DMS53 (cell line): ENCODE measurements around the gene IMMP2L.
"Not testable (repeated sequence)": the region's sequence is repeated elsewhere in the genome, so short reads cannot be mapped to it uniquely, and the experiment has no call there.

ENCODE experiments used
- DNase-seq: peaks from one replicate; lab custom pipeline; 2025; lab: John Stamatoyannopoulos, UW

IMMP2L gene

DNA sequence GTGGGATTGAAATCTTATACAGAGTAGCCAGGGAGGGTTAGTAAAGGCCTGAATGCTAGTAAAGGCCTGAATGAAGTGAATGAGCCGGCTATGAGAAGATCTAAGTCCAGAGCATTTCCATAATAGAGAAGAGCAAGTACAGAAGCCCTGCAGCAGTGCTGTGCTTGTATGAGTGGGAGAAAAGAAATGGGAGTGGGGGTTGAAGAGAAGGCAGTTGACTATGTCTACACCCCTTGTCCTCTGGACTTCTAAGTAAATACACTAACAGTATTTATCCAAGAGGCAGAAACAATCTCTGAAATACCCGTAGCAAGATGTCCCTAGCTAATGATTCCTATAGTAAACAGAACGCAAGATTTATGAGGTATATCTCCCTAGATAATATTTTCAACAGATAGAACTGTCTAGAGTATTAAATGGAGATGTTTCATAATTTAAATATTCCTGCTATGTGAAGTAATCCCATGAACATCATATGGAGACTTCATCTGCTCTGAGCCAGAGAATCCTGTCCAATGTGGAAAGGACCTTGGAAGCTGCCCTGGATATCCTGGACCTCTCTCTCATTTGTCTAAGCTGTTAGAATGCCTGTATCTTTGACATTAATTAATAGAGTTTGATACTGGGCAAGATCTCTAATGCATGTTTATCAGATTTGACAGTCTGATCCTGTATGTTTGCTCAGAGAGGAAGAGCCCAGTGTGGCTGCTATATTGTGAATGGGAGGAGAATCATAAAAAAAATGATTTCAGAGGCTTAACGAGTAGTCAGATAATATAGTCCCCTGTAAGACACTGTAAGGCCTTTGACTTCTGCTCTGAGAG is 299.8 kb downstream of the IMMP2L start:
- no peak for DNase-seq

DNA sequence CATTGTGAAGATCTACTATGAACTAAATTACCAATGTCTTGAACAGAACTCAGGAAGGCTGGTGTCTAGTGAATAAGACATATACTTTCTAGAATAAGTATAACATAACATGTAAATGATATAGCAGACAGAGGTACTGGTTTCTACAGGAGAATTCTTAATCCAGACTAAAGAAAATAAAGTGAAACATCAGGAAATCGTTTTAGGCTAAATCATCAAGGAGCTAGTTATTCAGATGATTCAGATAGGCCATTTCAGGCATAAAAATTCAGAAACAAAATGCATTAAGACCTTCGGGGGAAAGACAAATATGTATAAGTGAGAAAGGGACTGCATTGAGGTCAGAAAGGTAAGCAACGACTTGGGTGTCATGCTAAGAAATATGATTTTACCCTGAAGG is 300.8 kb downstream of the IMMP2L start:
- DNase-seq: no peak

DNA sequence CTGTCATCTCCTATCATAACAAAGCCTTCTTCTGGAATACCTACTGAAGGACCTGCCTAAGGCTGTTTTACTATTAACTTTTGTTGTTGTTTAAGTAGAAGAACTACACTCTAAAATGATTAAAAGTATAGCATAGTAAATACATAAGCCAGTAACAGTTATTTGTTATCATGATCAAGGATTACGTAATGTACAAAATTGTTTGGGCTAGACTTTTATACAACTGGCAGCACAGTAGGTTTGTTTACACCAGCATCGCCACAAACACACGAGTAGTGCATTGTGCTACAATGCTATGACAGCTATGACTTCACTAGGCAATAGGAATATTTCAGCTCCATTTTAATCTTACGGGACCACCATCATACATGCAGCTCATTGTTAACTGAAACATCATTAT is 302.3 kb downstream of the IMMP2L start:
- no peak for DNase-seq

DNA sequence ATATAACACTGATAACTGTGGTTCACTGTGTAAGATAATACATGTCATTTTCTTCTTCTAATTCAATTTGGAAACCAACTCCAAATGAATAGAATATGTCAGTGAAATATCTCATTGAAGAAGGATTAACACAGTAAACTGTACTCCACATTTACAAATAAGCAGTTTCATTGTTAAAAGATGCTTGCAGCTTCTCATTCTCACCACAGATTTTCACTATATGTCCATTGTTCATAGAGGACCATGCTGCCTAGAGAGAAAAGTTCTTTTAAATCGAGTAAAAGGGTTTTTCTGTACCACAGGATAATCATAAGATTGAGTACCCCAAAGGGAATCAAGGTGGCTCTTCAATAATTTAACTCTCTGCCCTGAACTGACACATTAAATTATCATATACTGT is 305.9 kb downstream of the IMMP2L start:
- no peak for DNase-seq

DNA sequence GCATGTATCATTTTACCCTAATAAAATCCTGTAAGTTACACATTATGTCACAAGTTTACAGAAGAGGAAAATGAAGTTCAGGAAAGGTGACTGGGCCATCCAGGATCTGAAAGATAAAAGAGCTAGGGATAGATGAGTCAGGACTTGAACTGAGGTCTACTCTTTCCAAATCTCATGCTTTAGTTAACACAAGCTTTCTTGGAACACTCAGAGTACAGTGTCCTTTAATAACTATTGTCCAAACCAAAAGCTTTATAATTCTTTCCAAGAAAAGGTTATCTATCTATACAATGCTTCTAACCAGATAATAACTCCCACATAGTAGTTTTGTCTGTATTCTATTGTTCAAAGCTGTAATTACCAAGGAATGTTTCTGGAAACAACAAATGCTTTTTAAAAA is 306.7 kb downstream of the IMMP2L start:
- DNase-seq: no peak

DNA sequence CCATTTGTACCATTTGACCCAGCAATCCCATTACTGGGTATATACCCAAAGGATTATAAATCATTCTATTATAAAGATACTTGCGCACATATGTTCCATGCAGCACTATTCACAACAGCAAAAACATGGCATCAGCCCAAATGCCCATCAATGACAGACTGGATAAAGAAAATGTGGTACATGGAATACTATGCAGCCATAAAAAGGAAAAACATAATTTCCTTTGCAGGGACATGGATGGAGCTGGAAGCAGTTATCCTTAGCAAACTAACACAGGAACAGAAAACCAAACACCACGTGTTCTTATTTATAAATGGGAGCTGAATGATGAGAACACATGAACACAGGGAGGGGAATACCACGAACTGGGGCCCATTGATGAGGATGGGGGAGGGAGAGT is 310.9 kb downstream of the IMMP2L start:
- DNase-seq: not testable (repeated sequence)

DNA sequence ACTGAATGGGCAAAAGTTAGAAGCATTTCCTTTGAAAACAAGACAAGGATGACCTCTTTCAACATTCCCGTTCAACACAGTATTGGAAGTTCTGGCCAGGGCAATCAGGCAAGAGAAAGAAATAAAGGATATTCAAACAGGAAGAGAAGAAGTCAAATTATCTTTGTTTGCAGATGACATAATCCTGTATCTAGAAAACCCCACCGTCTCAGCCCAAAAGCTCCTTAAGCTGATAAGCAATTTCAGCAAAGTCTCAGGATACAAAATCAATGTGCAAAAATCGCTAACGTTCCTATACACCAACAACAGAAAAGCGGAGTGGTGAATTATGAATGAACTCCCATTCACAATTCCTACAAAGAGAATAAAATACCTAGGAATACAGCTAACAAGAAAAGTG is 312.5 kb downstream of the IMMP2L start:
- DNase-seq: not testable (repeated sequence)

DNA sequence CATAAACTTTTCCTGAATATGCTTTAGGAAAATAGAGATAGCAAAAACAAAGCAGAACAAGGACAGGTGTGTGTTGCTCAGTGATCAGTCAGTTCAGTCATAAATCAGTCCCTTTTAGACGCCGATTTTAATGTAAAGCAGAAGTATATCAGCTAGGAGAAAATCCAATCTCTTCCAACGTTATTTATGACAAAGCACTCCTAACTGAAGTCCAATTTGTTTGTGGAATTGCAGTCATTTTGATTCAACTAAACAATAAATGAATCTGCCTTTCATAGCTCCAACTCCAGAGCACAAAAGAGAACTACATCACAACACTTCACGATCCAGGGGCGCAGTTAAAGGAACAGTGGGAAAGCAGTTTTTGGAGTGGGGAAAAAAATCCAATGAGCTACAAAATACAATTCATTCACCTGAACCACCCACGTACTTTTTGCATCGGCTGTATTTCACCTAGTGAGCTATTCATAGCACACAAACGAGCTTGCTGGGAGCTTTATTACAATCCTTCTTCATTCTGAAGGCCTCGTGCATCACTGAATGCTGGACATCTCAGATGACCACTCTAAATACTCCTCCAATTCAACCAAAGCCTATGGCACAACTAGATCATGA is 320.0 kb downstream of the IMMP2L start:
- DNase-seq: no peak

DNA sequence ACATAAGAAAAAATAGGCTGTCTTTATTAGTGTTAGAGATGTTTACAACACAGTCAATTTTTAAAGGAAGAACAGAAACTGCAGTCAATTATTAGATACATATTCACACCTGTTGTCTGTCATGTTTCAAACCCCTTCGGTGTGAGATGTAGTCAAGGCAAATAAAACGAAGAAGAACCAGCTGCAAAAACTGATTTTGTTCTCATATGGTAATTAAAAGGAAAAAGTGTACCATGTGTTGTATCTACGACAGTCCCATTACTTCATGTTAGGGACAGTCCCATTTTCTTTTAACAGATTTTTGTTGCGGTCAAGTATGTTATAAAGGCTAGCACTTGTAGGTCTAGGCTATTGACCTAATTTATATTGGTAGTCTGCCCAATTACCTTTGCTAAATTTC is 321.9 kb downstream of the IMMP2L start:
- DNase-seq: no peak

DNA sequence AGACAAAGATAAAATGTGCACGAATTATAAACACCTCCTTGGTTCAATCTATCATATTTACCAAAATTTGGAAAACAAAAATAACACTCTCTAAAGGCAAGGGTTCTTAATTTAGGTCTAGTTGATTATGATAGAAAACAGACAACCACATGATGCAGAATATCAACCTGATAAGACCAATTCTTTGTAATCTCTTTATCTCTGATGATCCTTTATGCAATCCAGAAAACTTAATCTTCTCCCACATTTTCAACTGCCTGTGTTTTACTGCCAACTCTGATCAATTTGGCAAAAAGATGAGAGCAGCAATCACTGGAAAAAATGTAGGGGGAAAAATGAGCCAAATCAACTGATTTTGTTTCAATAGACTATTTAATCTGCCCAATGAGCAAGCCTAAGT is 322.9 kb downstream of the IMMP2L start:
- no peak for DNase-seq

DNA sequence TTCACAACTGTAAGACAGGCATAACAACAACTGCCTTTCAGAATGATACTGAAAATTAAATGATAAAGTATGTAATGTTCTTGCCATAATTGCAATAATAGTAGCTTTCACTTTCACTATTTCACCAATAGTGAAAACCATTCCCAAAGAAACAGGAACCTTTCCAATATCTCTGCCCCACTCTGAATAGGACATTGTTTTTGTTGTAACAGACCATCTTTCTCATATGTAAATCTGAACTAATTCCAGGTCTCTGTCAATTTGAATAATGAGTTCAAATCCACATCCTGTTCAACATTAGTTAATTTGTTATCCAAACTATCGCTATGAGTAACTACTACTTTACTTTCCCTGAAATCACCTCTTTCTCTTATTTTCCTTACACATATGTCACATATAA is 323.4 kb downstream of the IMMP2L start:
- DNase-seq: no peak

DNA sequence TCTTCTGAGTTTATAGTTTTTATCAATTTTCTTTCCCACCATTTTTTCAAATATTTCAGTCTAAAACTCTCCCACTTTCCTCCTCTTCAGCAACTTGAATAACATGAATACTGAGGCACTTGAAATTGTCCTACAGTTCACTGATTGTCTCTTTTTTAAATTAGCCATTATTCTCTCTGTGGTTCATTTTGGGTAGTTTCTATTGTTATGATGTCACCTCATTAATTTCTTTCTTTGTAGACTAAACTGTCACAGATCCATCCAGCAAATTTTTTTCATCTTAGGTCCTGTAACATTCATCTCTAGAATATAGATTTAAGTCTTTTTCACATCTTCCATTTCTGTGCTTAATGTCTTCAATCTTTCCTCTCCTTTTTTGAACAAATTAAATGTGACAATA is 326.6 kb downstream of the IMMP2L start:
- no peak for DNase-seq

DNA sequence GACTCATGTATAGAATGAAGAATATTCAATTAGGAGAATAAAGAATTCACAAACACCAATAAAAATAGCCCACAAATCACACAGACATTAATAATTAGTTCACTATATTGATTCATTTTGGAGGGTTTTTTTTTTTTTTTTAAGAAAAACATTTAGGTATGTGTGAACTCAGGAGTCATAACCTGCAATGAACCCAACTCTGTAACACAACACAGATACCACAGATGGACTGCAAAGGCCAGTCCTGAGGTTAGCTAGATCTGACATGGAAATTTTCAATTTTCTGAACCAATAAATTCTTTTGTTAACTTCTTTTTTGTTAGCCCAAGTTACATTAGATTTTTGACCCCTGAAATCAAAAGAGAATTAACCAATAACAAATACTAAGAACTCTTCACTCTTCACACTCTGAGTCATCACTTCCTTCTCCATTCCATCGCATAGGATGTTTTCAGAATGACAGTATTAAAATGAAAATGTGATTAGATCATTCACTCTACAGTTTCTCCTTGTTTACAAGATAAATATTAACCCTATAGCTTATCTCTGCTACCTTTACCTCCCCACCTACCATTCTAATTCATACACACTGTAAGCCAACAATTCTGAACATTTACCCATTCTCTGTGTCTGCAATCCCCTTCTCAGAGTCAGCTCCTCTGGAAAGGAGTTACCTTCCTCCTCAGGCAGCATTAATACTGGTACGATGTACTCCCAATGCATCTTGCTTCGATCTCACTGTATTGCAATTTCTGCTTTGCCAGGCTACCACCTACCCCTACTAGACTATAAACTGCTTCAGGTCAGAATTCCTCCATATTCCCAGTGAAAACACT is 329.8 kb downstream of the IMMP2L start:
- DNase-seq: peak; percentile 67

DNA sequence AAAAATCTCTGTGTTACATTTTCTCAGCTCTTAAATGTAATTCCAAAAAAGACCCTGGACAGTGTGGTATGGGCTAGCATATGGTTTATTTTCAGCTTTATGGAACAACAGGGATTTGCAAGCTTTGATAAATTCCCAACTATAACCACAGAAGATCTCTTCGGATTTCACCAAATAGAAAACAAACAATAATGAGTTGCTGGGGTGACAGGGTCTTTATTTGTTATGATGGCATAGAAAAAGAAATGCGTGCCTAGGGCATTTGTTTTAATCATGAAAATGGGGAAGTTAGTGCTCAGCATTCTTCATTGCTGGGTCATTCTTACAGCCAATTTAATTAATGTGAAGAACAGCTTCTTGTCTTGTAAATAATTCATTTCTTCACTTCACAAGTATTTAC is 332.4 kb downstream of the IMMP2L start:
- no peak for DNase-seq

DNA sequence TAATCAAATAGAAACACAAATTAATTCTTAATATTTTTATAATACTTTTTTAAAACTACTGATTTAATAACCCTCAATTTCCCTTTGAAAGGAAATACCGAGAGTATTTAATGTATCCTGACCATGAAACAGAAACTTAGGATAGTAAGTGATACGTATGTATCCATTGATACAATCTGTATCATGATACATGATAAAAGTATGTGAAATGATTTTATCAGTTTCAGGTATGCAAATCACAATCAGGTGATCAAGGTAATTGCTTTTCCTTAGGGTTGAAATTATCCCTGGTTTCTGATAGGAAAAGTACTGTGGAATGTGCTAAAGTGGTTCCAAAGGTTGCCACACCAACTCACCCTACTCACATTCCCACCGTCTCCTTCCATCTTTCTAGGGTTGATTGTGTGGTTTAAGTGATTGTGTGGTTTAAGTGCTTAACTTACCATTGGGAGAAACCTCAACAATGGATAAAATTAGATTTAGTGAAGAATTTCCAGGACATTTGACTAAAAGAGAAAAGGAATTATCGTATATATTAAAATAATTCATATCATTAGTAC is 333.0 kb downstream of the IMMP2L start:
- no peak for DNase-seq

DNA sequence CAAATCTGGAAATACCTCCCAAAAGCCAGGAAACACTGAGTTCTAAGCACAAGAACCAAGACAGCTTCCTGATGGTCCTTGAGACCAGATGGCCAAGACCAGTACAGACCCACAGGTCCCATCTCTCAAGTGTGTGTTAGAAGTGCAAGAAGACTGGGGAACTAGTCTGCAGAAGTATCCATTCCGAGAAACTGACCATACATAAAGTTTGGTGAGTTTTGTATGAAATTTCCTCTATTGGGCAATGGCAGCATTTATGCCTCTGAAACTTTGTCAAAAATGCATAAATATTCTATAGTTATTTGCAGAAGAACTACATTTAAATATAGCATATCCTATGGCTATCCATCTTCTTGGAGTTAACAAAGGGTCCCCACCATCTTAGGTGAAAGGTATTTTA is 333.9 kb downstream of the IMMP2L start:
- DNase-seq: no peak

DNA sequence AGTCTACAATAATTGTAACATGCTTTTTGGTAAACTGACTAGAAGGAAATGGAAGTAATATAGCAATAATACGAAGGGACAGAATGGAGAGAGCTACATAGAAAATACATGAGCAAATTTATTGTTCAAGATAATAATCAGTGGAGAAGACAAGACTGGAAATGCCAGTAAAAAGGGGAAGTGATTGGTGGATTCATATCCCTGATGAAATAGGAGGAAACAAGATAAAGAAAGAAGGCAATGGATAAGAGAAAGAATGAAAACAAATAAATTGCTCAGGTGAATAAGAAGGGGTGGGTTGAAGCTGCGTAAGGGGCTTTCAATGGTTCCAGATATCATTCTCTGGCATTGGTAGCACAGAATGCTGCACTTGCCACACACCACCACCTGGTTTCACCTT is 335.5 kb downstream of the IMMP2L start:
- DNase-seq: no peak

DNA sequence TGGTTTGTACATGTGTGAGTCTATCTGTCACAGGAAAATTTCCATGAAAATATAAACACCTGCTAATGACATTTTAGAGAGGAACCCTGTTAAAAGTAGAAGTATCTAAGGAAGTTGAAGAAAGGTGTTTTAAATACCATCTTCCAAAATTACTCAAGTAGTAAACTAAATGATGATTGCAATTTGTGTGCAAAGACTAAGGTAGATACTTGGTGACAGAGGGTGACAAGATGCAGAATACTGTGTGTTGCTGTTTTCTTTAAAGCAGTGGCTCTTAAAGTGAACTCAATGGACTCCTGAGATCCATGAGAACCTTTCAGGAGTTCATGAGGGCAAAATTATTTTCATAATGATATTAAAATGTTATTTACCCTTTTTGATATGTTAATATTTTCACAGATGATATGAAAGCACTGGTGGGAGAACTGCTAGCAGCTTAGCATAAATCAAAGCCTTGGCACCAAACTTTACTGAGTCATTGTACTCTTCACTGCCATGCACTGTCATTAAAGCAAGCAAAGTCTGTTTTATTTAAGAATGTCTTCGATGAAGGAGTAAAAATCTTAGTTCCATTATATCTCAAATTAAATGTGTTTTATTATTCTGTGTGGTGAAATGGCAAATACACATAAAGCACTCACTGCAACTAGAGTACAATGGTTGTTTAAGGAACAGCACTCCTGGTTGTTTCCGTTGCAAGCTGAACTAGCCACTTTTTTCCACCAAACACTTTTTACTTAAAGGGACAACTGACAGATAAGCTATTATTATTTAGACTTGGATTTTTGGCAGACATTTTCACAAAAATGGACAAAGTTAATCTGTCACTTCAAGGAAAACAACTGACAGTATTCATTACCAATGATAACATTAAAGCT is 337.7 kb downstream of the IMMP2L start:
- no peak for DNase-seq

DNA sequence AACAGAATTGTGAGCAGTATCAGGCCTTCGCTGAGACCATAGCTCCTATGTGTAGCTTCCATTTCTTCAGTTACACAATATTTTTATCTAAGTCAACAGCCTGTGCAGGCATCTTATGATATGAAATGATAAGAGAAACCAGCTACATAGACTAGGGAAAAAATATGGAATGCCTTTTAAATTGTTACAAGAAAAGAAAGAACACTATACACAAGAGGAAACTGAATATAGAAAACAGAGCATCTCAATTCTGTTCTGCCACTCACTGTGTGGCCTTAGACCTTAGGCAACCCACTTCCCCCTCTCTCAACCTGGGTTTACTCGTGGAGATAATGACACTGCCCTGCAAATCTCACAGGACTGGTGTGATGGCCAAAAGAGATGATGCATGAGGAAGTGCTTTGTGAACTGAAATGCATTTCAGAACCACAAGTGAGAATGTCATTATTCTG is 338.5 kb downstream of the IMMP2L start:
- DNase-seq: no peak

DNA sequence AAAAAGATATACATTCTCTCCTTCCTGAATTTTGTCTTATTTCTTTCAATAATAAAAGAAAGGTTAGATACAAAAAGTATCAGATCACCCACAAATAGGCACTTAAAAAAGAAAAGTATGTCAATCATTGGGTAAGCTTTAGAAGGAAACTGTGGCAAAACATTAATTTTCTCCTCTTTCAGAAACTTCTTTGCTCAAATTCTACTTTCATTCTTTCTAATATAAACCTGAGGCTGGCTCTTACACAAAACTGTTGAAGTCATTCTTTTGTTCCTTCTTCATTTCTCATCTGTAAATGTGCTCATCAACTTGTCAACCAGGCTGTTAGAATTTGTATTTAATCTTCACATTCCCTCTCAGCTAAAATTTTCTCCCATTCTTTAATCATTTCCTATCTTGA is 346.7 kb downstream of the IMMP2L start:
- no peak for DNase-seq

DNA sequence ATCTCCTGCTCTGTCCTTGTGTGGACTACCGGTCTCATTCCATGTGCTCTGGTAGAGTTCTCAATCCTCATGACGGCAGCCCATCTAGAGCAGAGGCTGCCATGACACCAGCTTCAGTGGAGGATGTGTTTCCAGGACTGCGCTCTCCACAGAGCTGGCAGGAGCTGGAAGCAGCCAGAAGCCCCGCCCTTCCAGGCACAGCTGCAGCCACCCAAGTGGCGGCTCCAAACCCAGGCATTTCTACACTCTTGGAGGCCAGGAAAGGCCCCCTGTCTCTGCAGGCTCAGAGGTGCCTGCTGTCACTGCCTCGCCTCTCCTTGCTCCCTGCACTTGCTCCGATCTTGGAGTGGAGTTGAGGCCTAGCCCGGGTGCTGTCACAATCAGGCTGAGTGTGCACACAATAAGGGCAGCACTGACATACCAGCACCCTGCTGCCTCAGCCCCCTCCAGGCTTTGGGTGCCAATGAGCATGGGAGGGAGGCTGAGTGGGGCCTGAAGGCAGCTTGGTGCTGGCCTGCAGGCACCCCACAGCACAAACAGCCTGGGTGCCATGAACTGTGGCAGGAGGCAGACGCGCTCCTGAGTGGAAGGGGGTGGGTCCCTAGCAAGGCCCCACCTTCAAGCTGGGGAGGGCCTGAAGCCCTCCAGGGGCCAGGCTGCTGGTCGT is 349.3 kb downstream of the IMMP2L start:
- DNase-seq: no peak
